ENCODE measurements around the gene SERGEF. TPM values are rescaled to one million over a fixed set of nuclear protein-coding genes. Genes with fewer than 3 reads are reported as not detected.

The SERGEF gene
- total RNA-seq, 5 donors from 2014 or later (not counting 1 experiment from before 2014, with no cell fraction given), result 45.9 to 59.1 (median 55.9) TPM

GRCh38 chr11:17927041-17927440, 85.8 kb downstream of the SERGEF start:
- Mint-ChIP-seq H3K36me3 (peaks cover 62% of the 10 kb centered on the region), H3K27ac (no peak overlapping the region), H3K4me3 (no peak overlapping the region), H3K27me3 (no peaks in the 10 kb centered on the region), H3K9me3 (no peaks in the 10 kb centered on the region), H3K4me1 (no peaks in the 10 kb centered on the region)
- H3K9me3 ChIP-seq, result no peaks in the 10 kb centered on the region
- no CpG with 5 or more reads among the region's 3 CpGs for WGBS (ENCODE audit: insufficient coverage)
- no peaks in the 10 kb centered on the region for H3K27me3 ChIP-seq (replicated peaks in 1 of 2; ENCODE audit: control insufficient read depth in 2 of 2, extremely low read depth in 1 of 2, insufficient read depth in 2 of 2, low read length in 1 of 2)
- peaks cover 12 to 40% of the 10 kb centered on the region in 2 donors for H3K36me3 ChIP-seq (ENCODE audit: control insufficient read depth in 2 of 2, extremely low read depth in 1 of 2, insufficient read depth in 1 of 2, low read length in 1 of 2)
- ATAC-seq (replicated peaks in 1 of 4) (no peak), DNase-seq (no peak)
- ChIA-PET POLR2A (no interaction called here), CTCF (no interaction called here)
- no peaks in the 10 kb centered on the region for H3K4me1 ChIP-seq (ENCODE audit: control insufficient read depth in 1 of 2, extremely low read depth in 1 of 2, insufficient read depth in 2 of 2, low read length in 2 of 2)
- H3K27ac ChIP-seq (ENCODE audit: low read length), result no peak overlapping the region
- no peak overlapping the region for H3K4me3 ChIP-seq (ENCODE audit: control insufficient read depth in 1 of 2, extremely low read depth in 1 of 2, low read length in 1 of 2)

- CTCF ChIA-PET, result no interaction called here
Measured at GRCh38 chr11:17924713-17925112, 88.1 kb downstream of the SERGEF start.

GRCh38 chr11:17923217-17923616, 89.6 kb downstream of the SERGEF start:
- no peak overlapping the region for H3K27ac Mint-ChIP-seq
- DNase-seq, result no peak
- Histone ChIP-seq H3K4me3 (ENCODE audit: control insufficient read depth in 1 of 2, extremely low read depth in 1 of 2, low read length in 1 of 2) (no peak overlapping the region), H3K4me1 (ENCODE audit: control insufficient read depth in 1 of 2, extremely low read depth in 1 of 2, insufficient read depth in 2 of 2, low read length in 2 of 2) (no peaks in the 10 kb centered on the region), H3K27ac (ENCODE audit: low read length) (no peak overlapping the region), H3K36me3 (ENCODE audit: control insufficient read depth in 2 of 2, extremely low read depth in 1 of 2, insufficient read depth in 1 of 2, low read length in 1 of 2) (peaks cover 12 to 41% of the 10 kb centered on the region in 2 donors), H3K9me3 (no peaks in the 10 kb centered on the region), H3K27me3 (replicated peaks in 1 of 2; ENCODE audit: control insufficient read depth in 2 of 2, extremely low read depth in 1 of 2, insufficient read depth in 2 of 2, low read length in 1 of 2) (no peaks in the 10 kb centered on the region)
- 100% methylated on average over 1 of the region's 3 CpGs for WGBS (ENCODE audit: insufficient coverage)
- POLR2A ChIA-PET, result no interaction called here
- H3K4me3 Mint-ChIP-seq, result no peak overlapping the region
- ATAC-seq (replicated peaks in 1 of 4), result no peak
- H3K36me3 Mint-ChIP-seq, result peaks cover 68% of the 10 kb centered on the region
- no peaks in the 10 kb centered on the region for H3K27me3 Mint-ChIP-seq
- no peaks in the 10 kb centered on the region for H3K9me3 Mint-ChIP-seq
- no peaks in the 10 kb centered on the region for H3K4me1 Mint-ChIP-seq
- CTCF ChIA-PET, result no interaction called here

More at GRCh38 chr11:17924713-17925112, 88.1 kb downstream of the SERGEF start:
- ATAC-seq (replicated peaks in 1 of 4), result no peak
- POLR2A ChIA-PET, result no interaction called here
- no peaks in the 10 kb centered on the region for H3K27me3 Mint-ChIP-seq
- WGBS (ENCODE audit: insufficient coverage), result no CpG with 5 or more reads among the region's 3 CpGs
- H3K9me3 Mint-ChIP-seq, result no peaks in the 10 kb centered on the region
- no peaks in the 10 kb centered on the region for H3K4me1 Mint-ChIP-seq
- no peak overlapping the region for H3K4me3 Mint-ChIP-seq
- Histone ChIP-seq H3K27ac (ENCODE audit: low read length) (no peak overlapping the region), H3K36me3 (ENCODE audit: control insufficient read depth in 2 of 2, extremely low read depth in 1 of 2, insufficient read depth in 1 of 2, low read length in 1 of 2) (peaks cover 12 to 37% of the 10 kb centered on the region in 2 donors), H3K4me1 (ENCODE audit: control insufficient read depth in 1 of 2, extremely low read depth in 1 of 2, insufficient read depth in 2 of 2, low read length in 2 of 2) (no peaks in the 10 kb centered on the region), H3K4me3 (ENCODE audit: control insufficient read depth in 1 of 2, extremely low read depth in 1 of 2, low read length in 1 of 2) (no peak overlapping the region), H3K27me3 (replicated peaks in 1 of 2; ENCODE audit: control insufficient read depth in 2 of 2, extremely low read depth in 1 of 2, insufficient read depth in 2 of 2, low read length in 1 of 2) (no peaks in the 10 kb centered on the region), H3K9me3 (no peaks in the 10 kb centered on the region)
- no peak for DNase-seq
- H3K27ac Mint-ChIP-seq, result no peak overlapping the region
- peaks cover 60% of the 10 kb centered on the region for H3K36me3 Mint-ChIP-seq

GRCh38 chr11:17922416-17922788, 90.4 kb downstream of the SERGEF start:
- ATAC-seq (replicated peaks in 1 of 4) (no peak), DNase-seq (no peak)
- no peak overlapping the region for H3K27ac ChIP-seq (ENCODE audit: low read length)
- Mint-ChIP-seq H3K4me3 (no peak overlapping the region), H3K27ac (no peak overlapping the region), H3K36me3 (peaks cover 70% of the 10 kb centered on the region), H3K4me1 (no peaks in the 10 kb centered on the region), H3K9me3 (no peaks in the 10 kb centered on the region), H3K27me3 (no peaks in the 10 kb centered on the region)
- no peaks in the 10 kb centered on the region for H3K9me3 ChIP-seq
- no peak overlapping the region for H3K4me3 ChIP-seq (ENCODE audit: control insufficient read depth in 1 of 2, extremely low read depth in 1 of 2, low read length in 1 of 2)
- CTCF ChIA-PET, result no interaction called here
- POLR2A ChIA-PET, result no interaction called here
- peaks cover 12 to 43% of the 10 kb centered on the region in 2 donors for H3K36me3 ChIP-seq (ENCODE audit: control insufficient read depth in 2 of 2, extremely low read depth in 1 of 2, insufficient read depth in 1 of 2, low read length in 1 of 2)
- no CpG with 5 or more reads among the region's 2 CpGs for WGBS (ENCODE audit: insufficient coverage)
- H3K4me1 ChIP-seq (ENCODE audit: control insufficient read depth in 1 of 2, extremely low read depth in 1 of 2, insufficient read depth in 2 of 2, low read length in 2 of 2), result no peaks in the 10 kb centered on the region
- no peaks in the 10 kb centered on the region for H3K27me3 ChIP-seq (replicated peaks in 1 of 2; ENCODE audit: control insufficient read depth in 2 of 2, extremely low read depth in 1 of 2, insufficient read depth in 2 of 2, low read length in 1 of 2)

- POLR2A ChIA-PET, result no interaction called here
- no peak overlapping the region for H3K27ac ChIP-seq (ENCODE audit: low read length)
- H3K27ac Mint-ChIP-seq, result no peak overlapping the region
Measured at GRCh38 chr11:17921659-17922415, 91.0 kb downstream of the SERGEF start.

GRCh38 chr11:17918049-17918605, 94.7 kb downstream of the SERGEF start:
- Mint-ChIP-seq H3K27ac (no peak overlapping the region), H3K27me3 (no peaks in the 10 kb centered on the region), H3K9me3 (no peaks in the 10 kb centered on the region), H3K36me3 (peaks cover 62% of the 10 kb centered on the region), H3K4me3 (no peak overlapping the region), H3K4me1 (peaks cover 0 to 5% (median 0%) of the 10 kb centered on the region in 3 donors)
- H3K27me3 ChIP-seq (replicated peaks in 1 of 2; ENCODE audit: control insufficient read depth in 2 of 2, extremely low read depth in 1 of 2, insufficient read depth in 2 of 2, low read length in 1 of 2), result no peaks in the 10 kb centered on the region
- ATAC-seq (replicated peaks in 1 of 4), result no peak
- DNase-seq, result no peak
- H3K27ac ChIP-seq (ENCODE audit: low read length), result no peak overlapping the region
- H3K9me3 ChIP-seq, result no peaks in the 10 kb centered on the region
- ChIA-PET CTCF (no interaction called here), POLR2A (no interaction called here)
- no peaks in the 10 kb centered on the region for H3K4me1 ChIP-seq (ENCODE audit: control insufficient read depth in 1 of 2, extremely low read depth in 1 of 2, insufficient read depth in 2 of 2, low read length in 2 of 2)
- 88% methylated on average over 1 of the region's 1 CpG for WGBS (ENCODE audit: insufficient coverage)
- peaks cover 0 to 19% of the 10 kb centered on the region in 2 donors for H3K36me3 ChIP-seq (ENCODE audit: control insufficient read depth in 2 of 2, extremely low read depth in 1 of 2, insufficient read depth in 1 of 2, low read length in 1 of 2)
- H3K4me3 ChIP-seq (ENCODE audit: control insufficient read depth in 1 of 2, extremely low read depth in 1 of 2, low read length in 1 of 2), result no peak overlapping the region

More at GRCh38 chr11:17921659-17922415, 91.0 kb downstream of the SERGEF start:
- Histone ChIP-seq H3K27me3 (replicated peaks in 1 of 2; ENCODE audit: control insufficient read depth in 2 of 2, extremely low read depth in 1 of 2, insufficient read depth in 2 of 2, low read length in 1 of 2) (no peaks in the 10 kb centered on the region), H3K36me3 (ENCODE audit: control insufficient read depth in 2 of 2, extremely low read depth in 1 of 2, insufficient read depth in 1 of 2, low read length in 1 of 2) (peaks cover 12 to 38% of the 10 kb centered on the region in 2 donors), H3K9me3 (no peaks in the 10 kb centered on the region), H3K4me1 (ENCODE audit: control insufficient read depth in 1 of 2, extremely low read depth in 1 of 2, insufficient read depth in 2 of 2, low read length in 2 of 2) (no peaks in the 10 kb centered on the region), H3K4me3 (ENCODE audit: control insufficient read depth in 1 of 2, extremely low read depth in 1 of 2, low read length in 1 of 2) (no peak overlapping the region)
- no peak for DNase-seq
- H3K27me3 Mint-ChIP-seq, result no peaks in the 10 kb centered on the region
- H3K4me3 Mint-ChIP-seq, result no peak overlapping the region
- no peaks in the 10 kb centered on the region for H3K9me3 Mint-ChIP-seq
- 33% methylated on average over 1 of the region's 4 CpGs for WGBS (ENCODE audit: insufficient coverage)
- no peaks in the 10 kb centered on the region for H3K4me1 Mint-ChIP-seq
- CTCF ChIA-PET, result no interaction called here
- peaks cover 68% of the 10 kb centered on the region for H3K36me3 Mint-ChIP-seq
- no peak for ATAC-seq (replicated peaks in 1 of 4)

Data from T-cell (primary cell).